H9 (cell line): Measurements from ENCODE around the gene ZNF318. TPM values are rescaled to one million over a fixed set of nuclear protein-coding genes. Genes with fewer than 3 reads are reported as not detected.

Experiments used
- DNase-seq: peaks from one replicate; pipeline ENCODE4 v3.0.0-alpha.2; 2017
- H2AFZ ChIP-seq: one replicate; pipeline ENCODE4 v1.6.1; 2013; ENCODE audit warnings: mild to moderate bottlenecking, low read length, control low read depth, moderate library complexity
- H2AK5ac ChIP-seq: 2 replicates; pipeline ENCODE4 v1.6.1; 2013; ENCODE audit warnings: low read length, control low read depth, mixed read lengths; ENCODE audit not compliant: insufficient read length
- H2BK120ac ChIP-seq: one replicate; pipeline ENCODE4 v1.6.1; 2013; ENCODE audit warnings: low read depth, mild to moderate bottlenecking, low read length, control low read depth, inconsistent platforms; ENCODE audit not compliant: poor library complexity, severe bottlenecking
- H2BK12ac ChIP-seq: 2 replicates; pipeline ENCODE4 v1.6.1; 2013; ENCODE audit warnings: low read length, control low read depth, mixed read lengths, low read depth; ENCODE audit not compliant: insufficient read length
- H2BK15ac ChIP-seq: 2 replicates; pipeline ENCODE4 v1.6.1; 2013; ENCODE audit warnings: low read depth, low read length, control low read depth
- H2BK20ac ChIP-seq: one replicate; pipeline ENCODE4 v1.6.1; 2013; ENCODE audit warnings: low read depth, mild to moderate bottlenecking, low read length, control low read depth, inconsistent platforms; ENCODE audit not compliant: poor library complexity, severe bottlenecking
- H2BK5ac ChIP-seq: 2 replicates; pipeline ENCODE4 v1.6.1; 2013; ENCODE audit warnings: low read length, control low read depth, mixed read lengths; ENCODE audit not compliant: insufficient read length
- H3K14ac ChIP-seq: 2 replicates; pipeline ENCODE4 v1.6.1; 2013; ENCODE audit warnings: low read length, control low read depth; ENCODE audit not compliant: insufficient read depth
- H3K18ac ChIP-seq: 2 replicates; pipeline ENCODE4 v1.6.1; 2013; ENCODE audit warnings: low read depth, mild to moderate bottlenecking, mixed read lengths, low read length, control low read depth; ENCODE audit not compliant: insufficient read length
- H3K23ac ChIP-seq: 2 replicates; pipeline ENCODE4 v1.6.1; 2013; ENCODE audit warnings: low read length, control low read depth, mixed read lengths, low read depth; ENCODE audit not compliant: insufficient read length
- H3K23me2 ChIP-seq: 2 replicates; pipeline ENCODE4 v1.6.1; 2013; ENCODE audit warnings: low read depth, mild to moderate bottlenecking, mixed read lengths, low read length, control low read depth; ENCODE audit not compliant: insufficient read length, poor library complexity, severe bottlenecking
- H3K27ac ChIP-seq: 2 replicates; pipeline ENCODE4 v1.5.1; 2013; ENCODE audit warnings: low read length, control low read depth, mixed read lengths, low read depth; ENCODE audit not compliant: insufficient read length
- H3K27me3 ChIP-seq: 2 replicates; pipeline ENCODE4 v1.6.1; 2013; ENCODE audit warnings: low read length, control low read depth, inconsistent platforms; ENCODE audit not compliant: insufficient read depth
- H3K4ac ChIP-seq: 2 replicates; pipeline ENCODE4 v1.6.1; 2013; ENCODE audit warnings: low read depth, mild to moderate bottlenecking, control low read depth, inconsistent platforms, low read length, moderate library complexity
- H3K4me1 ChIP-seq: 2 replicates; pipeline ENCODE4 v1.6.1; 2013; ENCODE audit warnings: low read length, control low read depth, inconsistent platforms; ENCODE audit not compliant: insufficient read depth
- H3K4me2 ChIP-seq: 2 replicates; pipeline ENCODE4 v1.6.1; 2013; ENCODE audit warnings: low read length, control low read depth, mixed read lengths; ENCODE audit not compliant: insufficient read length, insufficient read depth
- H3K56ac ChIP-seq: 2 replicates; pipeline ENCODE4 v1.6.1; 2013; ENCODE audit warnings: low read depth, mild to moderate bottlenecking, mixed read lengths, low read length, control low read depth; ENCODE audit not compliant: insufficient read length
- H3K79me1 ChIP-seq: 2 replicates; pipeline ENCODE4 v1.6.1; 2013; ENCODE audit warnings: low read depth, mild to moderate bottlenecking, moderate library complexity, low read length, control low read depth, inconsistent platforms; ENCODE audit not compliant: insufficient read depth, poor library complexity, severe bottlenecking
- H3K79me2 ChIP-seq: 2 replicates; pipeline ENCODE4 v1.6.1; 2013; ENCODE audit warnings: low read length, control low read depth, inconsistent platforms; ENCODE audit not compliant: insufficient read depth
- H3K9ac ChIP-seq: 2 replicates; pipeline ENCODE4 v1.6.1; 2013; ENCODE audit warnings: low read length, control low read depth, mixed read lengths; ENCODE audit not compliant: insufficient read length; ENCODE audit errors: extremely low read depth
- H3K9me3 ChIP-seq: one replicate; pipeline ENCODE4 v1.6.1; 2013; ENCODE audit warnings: low read depth, low read length, inconsistent platforms; ENCODE audit not compliant: control insufficient read depth
- H3T11ph ChIP-seq: one replicate; pipeline ENCODE4 v1.6.1; 2013; ENCODE audit warnings: mild to moderate bottlenecking, low read length, control low read depth, inconsistent platforms
- H4K20me1 ChIP-seq: one replicate; pipeline ENCODE4 v1.6.1; 2013; ENCODE audit not compliant: control insufficient read depth, insufficient read length, insufficient read depth
- H4K5ac ChIP-seq: 2 replicates; pipeline ENCODE4 v1.6.1; 2013; ENCODE audit warnings: low read depth, mild to moderate bottlenecking, mixed read lengths, low read length, control low read depth; ENCODE audit not compliant: insufficient read length
- H4K8ac ChIP-seq: replicated peaks from 2 replicates; pipeline ENCODE4 v1.6.1; 2013; ENCODE audit warnings: low read length, control low read depth, mixed read lengths, low read depth; ENCODE audit not compliant: insufficient read length
- H4K91ac ChIP-seq: 2 replicates; pipeline ENCODE4 v1.6.1; 2013; ENCODE audit warnings: low read depth, mild to moderate bottlenecking, moderate library complexity, mixed read lengths, low read length, control low read depth; ENCODE audit not compliant: insufficient read length
- H3K27ac Mint-ChIP-seq, 3 experiments: 2 replicates in 2 of 3; 3 replicates in 1 of 3; pipeline ENCODE4 v1.8.0; 2020 to 2021; ENCODE audit warnings: mixed read lengths in 3 of 3, mild to moderate bottlenecking in 1 of 3, moderate library complexity in 1 of 3
- H3K27me3 Mint-ChIP-seq: 2 replicates; pipeline ENCODE4 v1.8.0; 2021; ENCODE audit warnings: low read depth, mild to moderate bottlenecking, moderate library complexity, mixed read lengths
- H3K36me3 Mint-ChIP-seq, 3 experiments: 2 replicates in 2 of 3; 3 replicates in 1 of 3; pipeline ENCODE4 v1.8.0; 2020 to 2021; ENCODE audit warnings: low read depth in 3 of 3, mixed read lengths in 3 of 3; ENCODE audit not compliant: insufficient read depth in 1 of 3
- H3K4me1 Mint-ChIP-seq, 2 experiments: 2 replicates each; pipeline ENCODE4 v1.8.0; 2020; ENCODE audit warnings: mixed read lengths in 2 of 2
- H3K4me3 Mint-ChIP-seq, 2 experiments: 2 replicates in 1 of 2; 3 replicates in 1 of 2; pipeline ENCODE4 v1.8.0; 2020 to 2021; ENCODE audit warnings: mild to moderate bottlenecking in 2 of 2, mixed read lengths in 2 of 2, moderate library complexity in 1 of 2
- H3K9me3 Mint-ChIP-seq, 2 experiments: 2 replicates in 1 of 2; 3 replicates in 1 of 2; pipeline ENCODE4 v1.8.0; 2020; ENCODE audit warnings: mild to moderate bottlenecking in 2 of 2, mixed read lengths in 2 of 2, moderate library complexity in 1 of 2
- WGBS: extraction: QIAGEN DNeasy Blood & Tissue Kit; methylation state at CpG from one replicate; pipeline ENCODE4 v1.1.7; 2013; ENCODE audit warnings: missing lambda C conversion rate, low lambda C conversion rate, mixed read lengths; ENCODE audit not compliant: insufficient read length; ENCODE audit errors: extremely low coverage; 5-methylcytosine and 5-hydroxymethylcytosine counted together
- total RNA-seq: library from RNA; stranded (reverse); gene quantifications from 2 replicates; pipeline ENCODE4 v1.2.1, GENCODE V29; 2021
- TF ChIP-seq, protein P1 (sequence below): fragments of 200-600 bp; sonication (generic); conservative IDR thresholded peaks from 3 replicates; pipeline ENCODE4 v1.8.0; 2021; ENCODE audit warnings: antibody characterized with exemption, mild to moderate bottlenecking

ZNF318 gene
- total RNA-seq, 1 experiment from 2014 or later: 16.3 TPM

- no peak overlapping the region for H3K27ac ChIP-seq
- no peak overlapping the region for H2AFZ ChIP-seq
- H3K23ac ChIP-seq: no peak overlapping the region
- H4K8ac ChIP-seq: no peak overlapping the region
- no peak overlapping the region for H2BK5ac ChIP-seq
- H2BK20ac ChIP-seq: no peak overlapping the region
- no peak for DNase-seq
- H3K23me2 ChIP-seq: peaks cover 10% of the 10 kb centered on the region
- WGBS: no CpG with 5 or more reads among the region's 2 CpGs
- TF ChIP-seq, protein P1, sequence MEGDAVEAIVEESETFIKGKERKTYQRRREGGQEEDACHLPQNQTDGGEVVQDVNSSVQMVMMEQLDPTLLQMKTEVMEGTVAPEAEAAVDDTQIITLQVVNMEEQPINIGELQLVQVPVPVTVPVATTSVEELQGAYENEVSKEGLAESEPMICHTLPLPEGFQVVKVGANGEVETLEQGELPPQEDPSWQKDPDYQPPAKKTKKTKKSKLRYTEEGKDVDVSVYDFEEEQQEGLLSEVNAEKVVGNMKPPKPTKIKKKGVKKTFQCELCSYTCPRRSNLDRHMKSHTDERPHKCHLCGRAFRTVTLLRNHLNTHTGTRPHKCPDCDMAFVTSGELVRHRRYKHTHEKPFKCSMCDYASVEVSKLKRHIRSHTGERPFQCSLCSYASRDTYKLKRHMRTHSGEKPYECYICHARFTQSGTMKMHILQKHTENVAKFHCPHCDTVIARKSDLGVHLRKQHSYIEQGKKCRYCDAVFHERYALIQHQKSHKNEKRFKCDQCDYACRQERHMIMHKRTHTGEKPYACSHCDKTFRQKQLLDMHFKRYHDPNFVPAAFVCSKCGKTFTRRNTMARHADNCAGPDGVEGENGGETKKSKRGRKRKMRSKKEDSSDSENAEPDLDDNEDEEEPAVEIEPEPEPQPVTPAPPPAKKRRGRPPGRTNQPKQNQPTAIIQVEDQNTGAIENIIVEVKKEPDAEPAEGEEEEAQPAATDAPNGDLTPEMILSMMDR: no peak
- H4K91ac ChIP-seq: no peak overlapping the region
- H4K5ac ChIP-seq: no peak overlapping the region
- H3T11ph ChIP-seq: no peak overlapping the region
- no peaks in the 10 kb centered on the region for H4K20me1 ChIP-seq
- Mint-ChIP-seq H3K4me1 (peaks cover 19 to 31% of the 10 kb centered on the region in 2 experiments), H3K9me3 (no peaks in the 10 kb centered on the region), H3K27ac (no peak overlapping the region), H3K36me3 (peaks cover 0 to 10% (median 0%) of the 10 kb centered on the region in 3 experiments; a peak in 4 of 7 replicates), H3K27me3 (peaks cover 6% of the 10 kb centered on the region), H3K4me3 (no peak overlapping the region)
- no peaks in the 10 kb centered on the region for H3K79me1 ChIP-seq
- H2AK5ac ChIP-seq: no peak overlapping the region
- H3K56ac ChIP-seq: no peak overlapping the region
- no peaks in the 10 kb centered on the region; the same call in 1 of the 2 replicates for H3K4me1 ChIP-seq
- no peaks in the 10 kb centered on the region for H3K27me3 ChIP-seq
- H3K18ac ChIP-seq: no peak overlapping the region
- H3K4ac ChIP-seq: no peak overlapping the region
- H3K9ac ChIP-seq: no peak overlapping the region
- H2BK12ac ChIP-seq: no peak overlapping the region
- no peaks in the 10 kb centered on the region for H3K9me3 ChIP-seq
- no peak overlapping the region for H3K4me2 ChIP-seq
- H2BK15ac ChIP-seq: no peak overlapping the region
- H3K14ac ChIP-seq: no peak overlapping the region
- no peak overlapping the region for H2BK120ac ChIP-seq
- H3K79me2 ChIP-seq: no peaks in the 10 kb centered on the region; the same call in 1 of the 2 replicates
Measured at GRCh38 chr6:43310134-43310533, 59.3 kb downstream of the ZNF318 start.
